NB4 (cell line): ENCODE measurements around the gene EIF2S2.

ENCODE experiments used
- CTCF ChIP-seq: IDR thresholded peaks from one replicate; pipeline ENCODE4 v1.5.1; 2012; ENCODE audit warnings: low read depth, low read length
- MAX ChIP-seq: IDR thresholded peaks from 2 replicates; pipeline ENCODE4 v1.6.1; 2011; ENCODE audit warnings: low read depth, low read length
- MYC ChIP-seq: IDR thresholded peaks from 2 replicates; pipeline ENCODE4 v1.6.1; 2011; ENCODE audit warnings: low read depth, low read length

DNA sequence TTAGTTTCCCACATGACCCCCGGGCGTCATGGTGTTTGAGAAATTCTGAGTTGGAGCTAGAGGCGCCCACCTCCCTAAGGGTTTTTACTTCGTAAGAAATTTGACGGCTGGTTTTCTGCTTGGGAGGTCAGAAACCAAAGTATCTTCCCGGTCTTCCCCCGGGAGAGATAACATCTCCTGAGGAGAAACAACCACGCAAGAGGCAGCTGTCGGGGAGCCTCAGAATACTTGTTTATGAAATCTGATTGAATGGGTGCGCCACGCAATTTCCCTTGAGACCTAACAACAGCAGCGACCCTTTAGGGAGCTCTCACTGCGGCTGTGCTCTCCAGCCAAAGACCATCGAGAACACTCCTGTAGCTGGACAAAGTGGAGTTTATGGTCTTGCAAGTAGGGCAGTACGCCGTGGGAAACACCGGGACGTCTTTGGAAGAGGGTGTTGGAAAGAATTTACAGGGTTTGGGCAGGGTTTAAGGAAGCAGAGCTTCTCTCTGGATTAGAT lies 608 bp upstream of the EIF2S2 start:
- TF ChIP-seq CTCF (no peak), MYC (no peak), MAX (no peak)
